Measurements from ENCODE around the gene POLR1E. TPM values are rescaled to one million over a fixed set of nuclear protein-coding genes. Genes with fewer than 3 reads are reported as not detected.
A peak's percentile ranks its signal among the peaks of the same experiment; 100 is the strongest.

The POLR1E gene
- total RNA-seq: 24.9 to 27.3 TPM (median 26.1 TPM) in 3 replicates

GRCh38 chr9:37485389-37486255 is at the start of gene POLR1E:
POLR1E (plus strand) TSS chr9:37485948; CDS start chr9:37486048, 100 bp downstream.
- TF ChIP-seq CTCF (IDR thresholded peaks at IDR 0.05; ENCODE audit: unreplicated experiment): no peak
- Mint-ChIP-seq H3K27me3 (ENCODE audit: low read depth) (no peaks in the 10 kb centered on the region), H3K36me3 (peaks cover 9% of the 10 kb centered on the region), H3K9me3 (no peaks in the 10 kb centered on the region), H3K4me3 (peak within 1 kb of the TSS; percentile 83), H3K27ac (peak within 1 kb of the TSS; percentile 87), H3K4me1 (peaks cover 20% of the 10 kb centered on the region)
- peak; percentile 89 to 94 for DNase-seq (ENCODE audit: low spot score in 2 of 2, unreplicated experiment in 2 of 2)

- no peak for TF ChIP-seq CTCF (IDR thresholded peaks at IDR 0.05; ENCODE audit: unreplicated experiment)
- DNase-seq (ENCODE audit: low spot score in 2 of 2, unreplicated experiment in 2 of 2): no peak
- Mint-ChIP-seq H3K27ac (no peak overlapping the region), H3K9me3 (no peaks in the 10 kb centered on the region), H3K27me3 (ENCODE audit: low read depth) (no peaks in the 10 kb centered on the region), H3K36me3 (peaks cover 22% of the 10 kb centered on the region), H3K4me1 (no peaks in the 10 kb centered on the region), H3K4me3 (no peak overlapping the region)
Measured at GRCh38 chr9:37436540-37436939, 49.2 kb upstream of the POLR1E start.

GRCh38 chr9:37437010-37437409 is 48.7 kb upstream of the POLR1E start:
- no peaks in the 10 kb centered on the region for H3K9me3 Mint-ChIP-seq
- peaks cover 21% of the 10 kb centered on the region for H3K36me3 Mint-ChIP-seq
- DNase-seq (ENCODE audit: low spot score in 2 of 2, unreplicated experiment in 2 of 2): no peak
- no peaks in the 10 kb centered on the region for H3K4me1 Mint-ChIP-seq
- H3K4me3 Mint-ChIP-seq: no peak overlapping the region
- peak overlapping the region; percentile 44 for H3K27ac Mint-ChIP-seq
- TF ChIP-seq CTCF (IDR thresholded peaks at IDR 0.05; ENCODE audit: unreplicated experiment): no peak
- no peaks in the 10 kb centered on the region for H3K27me3 Mint-ChIP-seq (ENCODE audit: low read depth)

GRCh38 chr9:37437621-37438020 is 48.1 kb upstream of the POLR1E start:
- H3K27ac Mint-ChIP-seq: peak overlapping the region; percentile 32
- H3K9me3 Mint-ChIP-seq: no peaks in the 10 kb centered on the region
- H3K4me3 Mint-ChIP-seq: no peak overlapping the region
- TF ChIP-seq CTCF (IDR thresholded peaks at IDR 0.05; ENCODE audit: unreplicated experiment): no peak
- H3K27me3 Mint-ChIP-seq (ENCODE audit: low read depth): no peaks in the 10 kb centered on the region
- H3K36me3 Mint-ChIP-seq: peaks cover 21% of the 10 kb centered on the region
- DNase-seq (ENCODE audit: low spot score in 2 of 2, unreplicated experiment in 2 of 2): no peak
- H3K4me1 Mint-ChIP-seq: no peaks in the 10 kb centered on the region

- Mint-ChIP-seq H3K4me1 (no peaks in the 10 kb centered on the region), H3K27ac (no peak overlapping the region), H3K27me3 (ENCODE audit: low read depth) (no peaks in the 10 kb centered on the region), H3K36me3 (peaks cover 18% of the 10 kb centered on the region), H3K4me3 (no peak overlapping the region), H3K9me3 (no peaks in the 10 kb centered on the region)
- no peak for TF ChIP-seq CTCF (IDR thresholded peaks at IDR 0.05; ENCODE audit: unreplicated experiment)
- DNase-seq (ENCODE audit: low spot score in 2 of 2, unreplicated experiment in 2 of 2): no peak
Measured at GRCh38 chr9:37438359-37438758, 47.4 kb upstream of the POLR1E start.
